ENCODE results near the gene CXCL9.
"Not testable (repeated sequence)": the region's sequence is repeated elsewhere in the genome, so short reads cannot be mapped to it uniquely, and the experiment has no call there.

CXCL9 gene

DNA sequence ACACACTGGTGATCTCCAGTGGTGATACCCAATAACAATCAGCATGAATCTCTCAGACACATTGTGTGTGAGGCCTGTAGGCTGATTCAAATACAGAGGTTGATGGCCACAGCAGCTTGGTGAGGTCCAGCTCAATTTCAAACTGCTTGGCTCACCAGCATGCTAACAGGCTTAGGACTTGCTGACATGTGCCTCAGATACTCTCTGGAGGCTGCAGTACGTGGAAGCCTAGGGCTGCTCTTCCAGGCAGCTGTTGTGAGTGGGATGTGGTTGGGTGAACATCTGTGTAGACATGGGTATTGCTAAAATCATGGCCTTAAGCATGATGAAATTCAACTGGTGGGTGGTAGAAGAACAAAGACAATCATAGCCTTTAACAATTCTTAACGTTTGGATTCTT is 4.3 kb downstream of the CXCL9 start:
- H3K36me3 ChIP-seq, result no peaks in the 10 kb centered on the region
- H4K20me1 ChIP-seq, result no peaks in the 10 kb centered on the region
- no peaks in the 10 kb centered on the region for H3K9me3 ChIP-seq (replicated peaks in 1 of 11)
- H3K4me1 ChIP-seq, result peaks cover 19 to 31% (median 27%) of the 10 kb centered on the region in 10 experiments
- no peaks in the 10 kb centered on the region for H3K27me3 ChIP-seq
- peak overlapping the region; percentile 25 to 77 (median 67) for H3K4me2 ChIP-seq
- peak overlapping the region in 7 of 11 experiments; percentile 3 to 74 (median 58); a peak in 12 of 22 replicates for H3K9ac ChIP-seq
- H3K4me3 ChIP-seq, result no peak overlapping the region
- peak in 6 of 11 experiments; percentile 36 to 85 (median 66); a peak in 7 of 22 replicates for TF ChIP-seq Cebpa-rat (IDR thresholded peaks at IDR 0.05)
- H3K27ac ChIP-seq, result peak overlapping the region in 9 of 11 experiments; percentile 39 to 92 (median 71); a peak in 18 of 22 replicates

DNA sequence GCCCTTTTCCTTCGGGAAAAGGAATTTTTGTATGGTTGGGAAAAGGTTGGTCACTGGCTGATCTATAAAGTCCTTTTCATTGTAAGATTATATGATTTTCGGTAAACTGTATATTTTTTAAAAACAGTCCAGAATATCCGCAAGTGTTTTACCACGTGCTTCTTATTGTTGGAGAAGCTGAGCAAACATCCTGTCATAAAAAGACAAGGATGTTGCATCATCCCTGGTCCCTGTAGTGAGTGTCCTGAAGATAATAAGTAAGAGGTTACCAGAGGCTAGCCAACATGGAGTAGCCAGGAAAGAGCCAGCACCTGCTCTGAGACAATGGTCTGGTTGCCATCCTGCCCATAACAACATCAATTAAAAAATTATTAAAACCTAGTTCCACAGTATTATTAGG is 5.1 kb downstream of the CXCL9 start:
- Histone ChIP-seq H3K27ac (peak overlapping the region in 9 of 11 experiments; percentile 39 to 92 (median 71); a peak in 18 of 22 replicates), H3K27me3 (no peaks in the 10 kb centered on the region), H3K36me3 (no peaks in the 10 kb centered on the region), H3K4me1 (peaks cover 19 to 31% (median 27%) of the 10 kb centered on the region in 10 experiments), H3K4me3 (no peak overlapping the region), H4K20me1 (no peaks in the 10 kb centered on the region), H3K9me3 (replicated peaks in 1 of 11) (no peaks in the 10 kb centered on the region), H3K9ac (peak overlapping the region in 4 of 11 experiments; percentile 58 to 74 (median 66); a peak in 6 of 22 replicates), H3K4me2 (peak overlapping the region; percentile 25 to 77 (median 67); a peak in 20 of 22 replicates)
- TF ChIP-seq Cebpa-rat (IDR thresholded peaks at IDR 0.05), result peak in 4 of 11 experiments; percentile 20 to 37 (median 23); a peak in 2 of 22 replicates

- H3K27me3 ChIP-seq, result no peaks in the 10 kb centered on the region
- H3K36me3 ChIP-seq, result no peaks in the 10 kb centered on the region
- no peak overlapping the region for H3K4me3 ChIP-seq
- H3K4me1 ChIP-seq, result peaks cover 19 to 31% (median 27%) of the 10 kb centered on the region in 10 experiments
- H3K9me3 ChIP-seq (replicated peaks in 1 of 11), result no peaks in the 10 kb centered on the region
- peak overlapping the region in 1 of 11 experiments; percentile 4; a peak in 2 of 22 replicates for H3K9ac ChIP-seq
- peak overlapping the region in 8 of 11 experiments; percentile 62 to 92 (median 78); a peak in 14 of 22 replicates for H3K27ac ChIP-seq
- TF ChIP-seq Cebpa-rat (IDR thresholded peaks at IDR 0.05), result no peak
- peak overlapping the region in 10 of 11 experiments; percentile 25 to 77 (median 65); a peak in 17 of 22 replicates for H3K4me2 ChIP-seq
- H4K20me1 ChIP-seq, result no peaks in the 10 kb centered on the region
These were observed 5.6 kb downstream of the CXCL9 start for GRCh38 chr4:76001700-76002099.

GRCh38 chr4:76000279-76000678 is 7.0 kb downstream of the CXCL9 start:
- TF ChIP-seq Cebpa-rat (IDR thresholded peaks at IDR 0.05), result no peak
- Histone ChIP-seq H3K27ac (peak overlapping the region in 4 of 11 experiments; percentile 3 to 90 (median 26); a peak in 4 of 22 replicates), H3K9ac (no peak overlapping the region), H3K4me1 (peaks cover 19 to 31% (median 27%) of the 10 kb centered on the region in 10 experiments), H4K20me1 (no peaks in the 10 kb centered on the region), H3K27me3 (no peaks in the 10 kb centered on the region), H3K4me3 (no peak overlapping the region), H3K36me3 (no peaks in the 10 kb centered on the region), H3K4me2 (no peak overlapping the region), H3K9me3 (replicated peaks in 1 of 11) (no peaks in the 10 kb centered on the region)

- H3K9ac ChIP-seq, H3K36me3 ChIP-seq: not testable (repeated sequence)
- peak overlapping the region in 1 of 11 experiments; percentile 21; a peak in 1 of 22 replicates for H3K27ac ChIP-seq
These were observed 8.7 kb downstream of the CXCL9 start for GRCh38 chr4:75998525-75999147.

GRCh38 chr4:75997946-75998345 is 9.4 kb downstream of the CXCL9 start:
- no peak overlapping the region for H3K27ac ChIP-seq
- no peak overlapping the region for H3K9ac ChIP-seq
- H3K9me3 ChIP-seq (replicated peaks in 1 of 11), result no peaks in the 10 kb centered on the region
- no peak overlapping the region for H3K4me3 ChIP-seq
- peaks cover 5 to 16% (median 14%) of the 10 kb centered on the region in 10 experiments for H3K4me1 ChIP-seq
- H4K20me1 ChIP-seq, result no peaks in the 10 kb centered on the region
- no peaks in the 10 kb centered on the region for H3K27me3 ChIP-seq
- H3K4me2 ChIP-seq, result no peak overlapping the region
- TF ChIP-seq Cebpa-rat (IDR thresholded peaks at IDR 0.05), result no peak
- H3K36me3 ChIP-seq, result no peaks in the 10 kb centered on the region

More at GRCh38 chr4:75998525-75999147, 8.7 kb downstream of the CXCL9 start:
- not testable (repeated sequence) for H4K20me1 ChIP-seq; H3K27me3 ChIP-seq; H3K4me2 ChIP-seq; H3K9me3 ChIP-seq (replicated peaks in 1 of 11); H3K4me3 ChIP-seq
- peaks cover 12 to 23% (median 21%) of the 10 kb centered on the region in 10 experiments for H3K4me1 ChIP-seq

DNA sequence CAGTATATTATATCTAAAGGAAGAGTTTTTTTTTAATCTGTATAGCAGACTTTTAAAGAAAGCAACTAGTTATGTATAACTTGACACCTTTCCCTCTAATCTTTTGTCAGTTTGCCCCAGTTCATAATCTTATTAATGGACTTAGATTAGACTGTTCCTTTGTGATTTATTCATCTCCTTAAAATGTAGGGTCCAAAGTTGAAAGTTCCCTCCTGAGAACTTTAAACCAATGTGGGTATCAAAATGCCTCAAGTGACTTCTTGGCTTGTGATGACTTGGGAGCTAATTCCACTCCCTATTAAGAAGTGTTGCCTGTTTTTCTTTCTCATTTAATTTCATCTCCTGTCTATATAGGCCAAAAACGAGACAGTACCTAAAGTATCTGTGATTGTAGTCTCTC is 10.2 kb downstream of the CXCL9 start:
- H3K36me3 ChIP-seq, result no peaks in the 10 kb centered on the region
- H3K27me3 ChIP-seq, result no peaks in the 10 kb centered on the region
- no peak for TF ChIP-seq Cebpa-rat (IDR thresholded peaks at IDR 0.05)
- no peak overlapping the region for H3K9ac ChIP-seq
- no peak overlapping the region for H3K4me3 ChIP-seq
- no peak overlapping the region for H3K4me2 ChIP-seq
- H3K9me3 ChIP-seq (replicated peaks in 1 of 11), result no peaks in the 10 kb centered on the region
- peaks cover 0 to 8% (median 6%) of the 10 kb centered on the region in 10 experiments; a peak in 17 of 20 replicates for H3K4me1 ChIP-seq
- H4K20me1 ChIP-seq, result no peaks in the 10 kb centered on the region
- no peak overlapping the region; a peak in 1 of 22 replicates for H3K27ac ChIP-seq

GRCh38 chr4:75995727-75996126 is 11.6 kb downstream of the CXCL9 start:
- TF ChIP-seq Cebpa-rat (IDR thresholded peaks at IDR 0.05), result no peak
- H4K20me1 ChIP-seq, result no peaks in the 10 kb centered on the region
- no peak overlapping the region; a peak in 1 of 22 replicates for H3K9ac ChIP-seq
- H3K4me1 ChIP-seq, result peaks cover 0 to 5% (median 4%) of the 10 kb centered on the region in 10 experiments; a peak in 4 of 20 replicates
- H3K27ac ChIP-seq, result peak overlapping the region in 4 of 11 experiments; percentile 5 to 55 (median 44); a peak in 5 of 22 replicates
- no peak overlapping the region for H3K4me2 ChIP-seq
- no peaks in the 10 kb centered on the region for H3K36me3 ChIP-seq
- no peaks in the 10 kb centered on the region for H3K27me3 ChIP-seq
- no peak overlapping the region for H3K4me3 ChIP-seq
- H3K9me3 ChIP-seq (replicated peaks in 1 of 11), result no peaks in the 10 kb centered on the region

- Histone ChIP-seq H3K27me3 (no peaks in the 10 kb centered on the region), H4K20me1 (peaks cover 0 to 23% (median 13%) of the 10 kb centered on the region in 11 experiments; a peak in 9 of 22 replicates), H3K4me3 (no peak overlapping the region), H3K4me2 (no peak overlapping the region), H3K9ac (no peak overlapping the region), H3K36me3 (peaks cover 0 to 21% (median 16%) of the 10 kb centered on the region in 11 experiments; a peak in 19 of 22 replicates), H3K27ac (no peak overlapping the region), H3K4me1 (peaks cover 12 to 26% (median 21%) of the 10 kb centered on the region in 10 experiments), H3K9me3 (replicated peaks in 1 of 11) (peaks cover 0 to 12% (median 7%) of the 10 kb centered on the region in 11 experiments; a peak in 13 of 22 replicates)
- no peak for TF ChIP-seq Cebpa-rat (IDR thresholded peaks at IDR 0.05)
These were observed 14.8 kb downstream of the CXCL9 start for GRCh38 chr4:75992462-75992861.
